ENCODE results near the gene LUC7L2.

LUC7L2 gene

DNA sequence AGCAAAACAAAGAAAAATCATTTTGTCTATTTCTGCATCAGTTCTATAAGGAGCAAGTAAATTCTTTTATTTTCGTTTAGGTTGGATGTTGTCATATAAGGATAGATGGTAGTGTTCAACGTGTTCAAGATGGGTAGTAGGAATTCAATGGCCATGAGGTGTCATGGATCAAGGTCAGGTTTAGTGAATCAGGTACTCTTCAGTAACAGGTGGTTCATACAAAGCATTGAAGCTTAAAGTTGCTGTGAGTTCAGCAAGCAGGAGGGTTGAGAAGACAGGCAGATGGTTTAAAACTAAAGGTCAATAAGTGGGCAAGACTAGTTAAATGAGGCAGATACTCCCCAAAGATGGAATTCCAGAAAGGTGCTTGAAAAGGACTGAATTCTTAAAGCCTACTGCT is 5.6 kb downstream of the LUC7L2 start:
- TF ChIP-seq EZH2 (optimal IDR thresholded peaks at IDR 0.05; ENCODE audit: low read depth, low read length) = no peak
- TF ChIP-seq EZH2phosphoT487 (IDR thresholded peaks at IDR 0.05; ENCODE audit: low read length) = no peak
- TF ChIP-seq, protein P1, sequence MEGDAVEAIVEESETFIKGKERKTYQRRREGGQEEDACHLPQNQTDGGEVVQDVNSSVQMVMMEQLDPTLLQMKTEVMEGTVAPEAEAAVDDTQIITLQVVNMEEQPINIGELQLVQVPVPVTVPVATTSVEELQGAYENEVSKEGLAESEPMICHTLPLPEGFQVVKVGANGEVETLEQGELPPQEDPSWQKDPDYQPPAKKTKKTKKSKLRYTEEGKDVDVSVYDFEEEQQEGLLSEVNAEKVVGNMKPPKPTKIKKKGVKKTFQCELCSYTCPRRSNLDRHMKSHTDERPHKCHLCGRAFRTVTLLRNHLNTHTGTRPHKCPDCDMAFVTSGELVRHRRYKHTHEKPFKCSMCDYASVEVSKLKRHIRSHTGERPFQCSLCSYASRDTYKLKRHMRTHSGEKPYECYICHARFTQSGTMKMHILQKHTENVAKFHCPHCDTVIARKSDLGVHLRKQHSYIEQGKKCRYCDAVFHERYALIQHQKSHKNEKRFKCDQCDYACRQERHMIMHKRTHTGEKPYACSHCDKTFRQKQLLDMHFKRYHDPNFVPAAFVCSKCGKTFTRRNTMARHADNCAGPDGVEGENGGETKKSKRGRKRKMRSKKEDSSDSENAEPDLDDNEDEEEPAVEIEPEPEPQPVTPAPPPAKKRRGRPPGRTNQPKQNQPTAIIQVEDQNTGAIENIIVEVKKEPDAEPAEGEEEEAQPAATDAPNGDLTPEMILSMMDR (IDR thresholded peaks at IDR 0.05; ENCODE audit: low read length) = no peak
- Histone ChIP-seq H3K9me2 (replicated peaks; ENCODE audit: insufficient read depth, low read length) (no peaks in the 10 kb centered on the region), H3K4me1 (ENCODE audit: low read length) (peaks cover 16% of the 10 kb centered on the region; the same call in 1 of the 2 replicates), H3K79me2 (ENCODE audit: low read length) (peaks cover 100% of the 10 kb centered on the region), H3K9me3 (replicated peaks; ENCODE audit: insufficient read depth, low read length) (no peaks in the 10 kb centered on the region), H3K4me2 (ENCODE audit: low read depth, low read length) (no peak overlapping the region), H3K27ac (ENCODE audit: low read length) (no peak overlapping the region), H3K4me3 (ENCODE audit: low read length) (no peak overlapping the region), H3K27me3 (replicated peaks; ENCODE audit: insufficient read depth, low read length) (no peaks in the 10 kb centered on the region), H3K9ac (ENCODE audit: low read length) (no peak overlapping the region), H3F3A (ENCODE audit: insufficient read depth, low read length) (peaks cover 5% of the 10 kb centered on the region; the same call in 1 of the 2 replicates), H2AFZ (ENCODE audit: low read length) (no peak overlapping the region), H4K20me1 (ENCODE audit: insufficient read depth, low read length) (peaks cover 90% of the 10 kb centered on the region), H3K36me3 (replicated peaks; ENCODE audit: insufficient read depth, low read length) (peaks cover 10% of the 10 kb centered on the region; the same call in 1 of the 2 replicates)
- DNase-seq = no peak

GRCh38 chr7:139366400-139366799 is 6.7 kb downstream of the LUC7L2 start:
- H2AFZ ChIP-seq (ENCODE audit: low read length) = no peak overlapping the region
- DNase-seq = no peak
- no peak overlapping the region for H3K9ac ChIP-seq (ENCODE audit: low read length)
- H3K9me2 ChIP-seq (replicated peaks; ENCODE audit: insufficient read depth, low read length) = no peaks in the 10 kb centered on the region
- H3K36me3 ChIP-seq (replicated peaks; ENCODE audit: insufficient read depth, low read length) = peaks cover 10% of the 10 kb centered on the region; the same call in 1 of the 2 replicates
- H3F3A ChIP-seq (ENCODE audit: insufficient read depth, low read length) = no peaks in the 10 kb centered on the region
- H4K20me1 ChIP-seq (ENCODE audit: insufficient read depth, low read length) = peaks cover 92% of the 10 kb centered on the region
- H3K4me2 ChIP-seq (ENCODE audit: low read depth, low read length) = no peak overlapping the region
- no peak overlapping the region for H3K4me3 ChIP-seq (ENCODE audit: low read length)
- H3K9me3 ChIP-seq (replicated peaks; ENCODE audit: insufficient read depth, low read length) = no peaks in the 10 kb centered on the region
- H3K27ac ChIP-seq (ENCODE audit: low read length) = no peak overlapping the region
- H3K27me3 ChIP-seq (replicated peaks; ENCODE audit: insufficient read depth, low read length) = no peaks in the 10 kb centered on the region
- peaks cover 14% of the 10 kb centered on the region; the same call in 1 of the 2 replicates for H3K4me1 ChIP-seq (ENCODE audit: low read length)
- no peak for TF ChIP-seq EZH2 (optimal IDR thresholded peaks at IDR 0.05; ENCODE audit: low read depth, low read length)
- TF ChIP-seq, protein P1 (IDR thresholded peaks at IDR 0.05; ENCODE audit: low read length) = no peak
- no peak for TF ChIP-seq EZH2phosphoT487 (IDR thresholded peaks at IDR 0.05; ENCODE audit: low read length)
- peaks cover 100% of the 10 kb centered on the region for H3K79me2 ChIP-seq (ENCODE audit: low read length)

DNA sequence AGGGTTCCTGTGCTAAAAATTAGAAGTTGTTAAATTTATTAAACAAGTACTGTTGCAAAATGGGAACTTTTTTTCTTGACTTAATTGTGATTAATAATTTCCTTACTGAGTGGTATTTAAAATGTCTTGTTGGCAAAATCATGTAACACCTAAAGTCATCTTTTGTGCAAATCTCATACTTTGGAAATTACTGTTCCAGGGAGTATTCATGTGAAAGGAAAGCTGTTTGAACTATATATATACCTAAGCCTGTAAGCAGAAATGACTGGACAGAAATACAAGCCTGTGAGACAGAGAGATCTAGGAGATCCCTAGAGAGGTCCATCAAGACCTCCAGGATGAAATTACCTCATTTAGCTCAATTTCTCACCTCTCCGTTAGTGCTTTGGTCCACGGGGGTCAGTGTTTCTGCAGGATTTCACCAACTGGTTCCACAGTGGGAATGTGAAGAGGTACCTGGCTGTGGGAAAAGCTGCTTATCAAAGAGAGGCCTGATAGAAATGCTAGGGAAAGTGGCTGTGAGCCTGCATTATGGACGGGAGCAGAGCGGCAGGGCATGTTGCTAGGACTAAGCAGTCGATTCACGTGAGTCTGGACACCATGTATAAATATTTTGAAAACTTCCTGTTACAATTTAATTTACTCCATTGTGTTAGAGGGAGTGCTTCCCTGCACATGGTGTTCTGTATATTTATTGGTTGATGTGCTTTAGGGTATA is 7.9 kb downstream of the LUC7L2 start:
- Histone ChIP-seq H3K36me3 (replicated peaks; ENCODE audit: insufficient read depth, low read length) (peaks cover 10% of the 10 kb centered on the region; the same call in 1 of the 2 replicates), H3K4me1 (ENCODE audit: low read length) (0 out of 2 replicates have a peak, but pooled peaks cover 3% of the 10 kb centered on the region), H2AFZ (ENCODE audit: low read length) (no peak overlapping the region), H3F3A (ENCODE audit: insufficient read depth, low read length) (no peaks in the 10 kb centered on the region), H3K4me2 (ENCODE audit: low read depth, low read length) (no peak overlapping the region), H3K79me2 (ENCODE audit: low read length) (peaks cover 100% of the 10 kb centered on the region), H3K9me2 (replicated peaks; ENCODE audit: insufficient read depth, low read length) (no peaks in the 10 kb centered on the region), H3K4me3 (ENCODE audit: low read length) (no peak overlapping the region), H3K27me3 (replicated peaks; ENCODE audit: insufficient read depth, low read length) (no peaks in the 10 kb centered on the region), H3K9ac (ENCODE audit: low read length) (no peak overlapping the region), H4K20me1 (ENCODE audit: insufficient read depth, low read length) (peaks cover 92% of the 10 kb centered on the region), H3K27ac (ENCODE audit: low read length) (no peak overlapping the region), H3K9me3 (replicated peaks; ENCODE audit: insufficient read depth, low read length) (no peaks in the 10 kb centered on the region)
- TF ChIP-seq, protein P1 (IDR thresholded peaks at IDR 0.05; ENCODE audit: low read length) = no peak
- no peak for DNase-seq

All from MM.1S (cell line).